Measurements from ENCODE around the gene CREBRF.

CREBRF gene

DNA sequence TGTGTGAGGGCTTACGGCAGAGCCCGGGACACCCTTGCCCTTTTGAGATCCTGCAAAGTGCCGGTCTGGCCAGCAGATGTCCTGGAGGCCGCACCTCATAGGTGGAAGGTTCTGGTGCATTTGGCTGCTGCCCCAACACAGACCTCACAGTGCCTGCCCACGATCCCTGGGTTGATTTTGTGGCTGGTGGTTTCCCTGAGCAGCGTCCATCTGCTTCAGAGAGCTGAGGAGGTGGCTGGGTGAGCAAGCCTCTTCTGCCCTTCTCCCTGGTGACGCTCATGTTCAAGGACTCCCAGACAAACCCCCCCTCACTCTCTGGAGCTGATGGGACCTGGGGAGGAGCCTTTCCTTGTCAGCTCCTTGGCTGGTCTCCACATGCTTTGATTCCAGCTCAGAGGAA, 107.1 kb downstream of the CREBRF start:
- DNase-seq: no peak

DNA sequence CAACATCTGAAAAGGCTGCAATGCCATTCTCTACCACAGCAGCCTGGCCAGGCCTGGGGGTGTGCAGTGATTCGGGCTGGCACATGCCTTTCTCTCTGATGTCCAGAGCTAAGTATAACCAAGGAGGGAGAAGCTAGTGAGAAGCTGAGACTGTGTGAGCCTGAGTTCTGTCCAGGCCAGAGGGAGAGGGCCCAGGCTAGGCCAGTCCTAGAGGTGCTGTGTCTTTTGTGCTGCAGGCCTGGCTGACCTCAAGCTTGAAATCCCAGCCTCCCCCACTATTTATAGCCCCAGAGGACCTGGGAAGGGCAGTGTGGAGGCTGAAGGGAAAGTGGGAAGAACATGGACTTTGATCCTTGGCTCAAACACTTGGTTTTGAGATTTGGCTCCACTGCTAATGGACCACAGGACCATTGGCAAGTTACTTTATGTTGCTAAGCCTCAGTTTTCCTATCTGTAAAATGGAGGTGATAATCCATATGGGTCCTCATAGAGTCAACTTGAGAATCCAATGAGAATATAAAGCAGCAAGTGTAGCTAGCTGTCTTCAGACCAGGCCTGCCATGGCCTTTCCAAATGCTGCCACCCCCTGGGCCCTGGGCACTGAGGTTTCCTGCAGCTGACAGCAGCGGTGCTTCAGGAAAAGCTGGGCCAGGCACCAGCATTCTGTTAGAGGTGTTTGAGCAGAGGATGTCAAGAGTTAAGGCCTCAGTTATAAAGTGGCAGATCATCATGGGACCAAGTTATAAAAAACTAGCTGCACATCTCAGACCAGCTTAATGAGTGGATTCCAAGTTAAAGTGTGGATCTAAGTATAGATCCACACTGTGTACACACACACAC, 109.2 kb downstream of the CREBRF start:
- no peak for DNase-seq

DNA sequence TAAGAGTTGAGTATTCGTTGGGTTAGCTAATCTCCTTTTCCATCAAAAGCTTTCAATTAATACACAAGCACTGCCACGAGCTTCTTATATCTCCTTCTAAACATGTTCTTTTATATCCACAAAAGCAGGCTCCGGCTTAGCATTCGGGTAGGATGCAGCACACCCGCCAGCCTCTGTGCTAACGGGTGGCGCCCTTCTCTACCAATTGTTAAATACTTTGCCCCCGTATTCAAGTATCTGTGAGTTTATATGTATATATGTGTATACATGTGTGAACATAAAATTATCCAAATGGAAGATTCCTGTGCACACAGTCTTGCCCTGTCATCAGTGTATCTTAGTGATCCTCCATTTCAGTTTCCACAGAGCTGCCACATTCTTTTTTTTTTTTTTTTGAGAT, 116.0 kb downstream of the CREBRF start:
- no peak for DNase-seq

DNA sequence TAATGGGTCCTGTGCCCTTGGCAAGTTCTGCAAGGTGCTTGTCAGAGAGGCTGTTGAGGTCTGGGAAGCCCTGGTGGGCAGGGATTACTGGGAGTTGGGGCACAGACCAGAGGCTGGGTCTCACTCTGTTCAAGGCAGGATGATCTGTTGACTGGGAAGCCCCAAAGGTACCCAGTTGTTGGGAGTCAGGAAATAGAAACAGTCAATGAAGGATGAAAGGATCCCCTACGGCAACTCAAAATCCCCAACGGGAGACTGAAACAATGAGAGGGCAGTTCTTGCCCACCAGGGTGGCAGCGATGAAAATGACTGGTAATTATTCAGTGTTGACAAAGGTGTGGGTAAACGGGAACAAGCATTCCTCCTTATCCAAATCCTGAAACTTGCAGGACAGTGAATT, 119.4 kb downstream of the CREBRF start:
- DNase-seq: no peak

DNA sequence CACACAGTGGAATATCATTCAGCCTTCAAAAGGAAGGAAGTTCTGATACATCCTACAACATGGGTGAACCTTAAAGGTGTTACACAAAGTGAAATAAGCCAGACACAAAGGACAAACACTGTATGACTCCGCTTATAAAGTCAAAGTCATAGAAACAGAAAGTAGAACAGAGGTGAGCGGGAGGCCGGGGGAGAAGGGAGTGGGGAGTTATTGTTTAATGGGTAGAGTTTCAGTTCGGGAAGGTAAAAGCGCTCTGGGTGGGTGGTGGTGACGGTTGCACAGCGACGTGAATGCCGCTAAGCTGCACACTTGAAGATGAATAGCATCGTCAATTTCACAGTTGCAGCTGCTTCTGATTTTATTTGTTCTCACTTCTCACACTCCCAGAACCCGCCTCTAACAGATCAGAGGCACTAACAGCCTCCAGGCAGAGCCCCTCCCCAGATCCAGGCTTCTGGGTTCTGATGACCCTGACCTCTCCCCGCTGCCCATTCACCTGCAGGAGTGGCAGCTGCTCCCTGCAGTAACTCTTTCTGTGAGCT, 122.3 kb downstream of the CREBRF start:
- DNase-seq: no peak

DNA sequence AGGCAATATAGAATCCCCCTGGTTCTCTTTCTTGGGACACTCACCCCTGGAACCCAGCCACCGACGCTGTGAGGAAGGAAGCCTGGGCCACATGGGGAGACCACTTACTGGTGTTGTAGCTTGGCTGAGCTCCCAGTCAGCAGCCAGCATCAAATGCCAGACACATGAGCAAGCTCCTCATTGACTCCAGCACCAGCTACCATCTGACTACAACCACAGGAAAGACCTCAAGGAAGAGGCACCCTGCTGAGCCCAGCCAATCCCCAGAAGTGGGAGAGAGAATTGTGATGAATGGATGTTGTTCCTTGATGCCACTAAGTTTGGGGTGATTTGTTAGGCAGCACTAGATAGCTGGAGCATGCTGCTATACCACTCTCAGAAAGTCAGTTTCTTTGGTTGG, 124.2 kb downstream of the CREBRF start:
- DNase-seq: no peak

DNA sequence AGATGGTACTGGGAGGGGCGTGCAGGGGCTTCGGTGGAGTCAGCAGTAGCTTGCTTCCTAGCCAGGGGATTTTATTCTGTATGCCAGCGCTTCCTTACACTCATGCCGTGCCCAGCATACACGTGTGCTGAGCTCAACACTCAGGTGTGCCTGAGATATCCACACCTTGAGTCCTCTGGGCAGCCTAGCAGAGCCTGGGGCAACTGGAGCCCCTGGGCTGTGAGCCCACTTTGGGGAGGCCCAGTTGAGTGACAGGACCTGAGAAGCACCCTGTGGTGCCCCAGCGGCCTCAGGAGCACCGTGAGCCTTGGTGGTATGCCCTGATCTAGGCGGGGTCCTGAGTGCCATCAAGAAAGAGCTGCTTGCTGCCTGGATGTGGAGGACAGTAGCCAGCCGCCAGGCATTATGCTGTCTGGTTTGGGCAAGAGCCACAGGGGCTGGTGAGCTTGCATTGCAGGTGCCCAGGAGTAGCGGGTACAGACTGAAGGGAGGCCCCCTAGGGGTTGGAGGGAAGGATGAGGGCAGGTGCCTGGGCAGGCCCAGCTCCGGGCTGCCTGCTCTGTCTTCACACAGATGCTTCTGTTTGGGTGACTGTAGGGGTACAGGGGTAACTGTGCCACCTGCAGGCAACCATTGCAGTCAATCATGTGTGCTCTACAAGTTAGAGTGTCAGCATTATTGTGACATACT, 131.0 kb downstream of the CREBRF start:
- no peak for DNase-seq

DNA sequence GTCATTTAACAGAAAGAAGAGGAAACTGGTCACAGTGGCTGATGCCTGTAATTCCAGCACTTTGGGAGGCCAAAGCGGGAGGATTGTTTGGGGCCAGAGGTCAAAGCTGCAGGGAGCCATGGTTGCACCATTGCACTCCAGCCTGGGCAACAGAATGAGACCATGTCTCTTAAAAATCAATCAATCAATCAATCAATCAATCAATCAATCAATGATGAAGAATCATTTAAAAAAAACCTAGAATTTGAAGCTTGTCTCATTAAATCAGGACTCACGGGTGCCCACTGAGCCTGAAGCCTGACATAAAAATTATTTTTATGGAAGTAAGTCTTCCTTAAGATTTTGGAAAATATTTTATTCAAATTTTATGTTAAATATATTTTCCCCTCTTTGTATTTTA, 132.1 kb downstream of the CREBRF start:
- no peak for DNase-seq
